PC-9 (cell line): ENCODE measurements around the gene RYR2.

Experiments
- EZH2 ChIP-seq: fragments of 200-600 bp; sonication (generic); IDR thresholded peaks from 2 replicates; pipeline ENCODE4 v1.8.0; 2017; ENCODE audit warnings: antibody characterized with exemption, low read depth
- TF ChIP-seq, protein P1 (sequence below): fragments of 200-600 bp; sonication (generic); conservative IDR thresholded peaks from 2 replicates; pipeline ENCODE4 v1.6.1; 2017; ENCODE audit warnings: mixed run types, antibody characterized with exemption, mild to moderate bottlenecking, moderate library complexity

- TF ChIP-seq, protein P1, sequence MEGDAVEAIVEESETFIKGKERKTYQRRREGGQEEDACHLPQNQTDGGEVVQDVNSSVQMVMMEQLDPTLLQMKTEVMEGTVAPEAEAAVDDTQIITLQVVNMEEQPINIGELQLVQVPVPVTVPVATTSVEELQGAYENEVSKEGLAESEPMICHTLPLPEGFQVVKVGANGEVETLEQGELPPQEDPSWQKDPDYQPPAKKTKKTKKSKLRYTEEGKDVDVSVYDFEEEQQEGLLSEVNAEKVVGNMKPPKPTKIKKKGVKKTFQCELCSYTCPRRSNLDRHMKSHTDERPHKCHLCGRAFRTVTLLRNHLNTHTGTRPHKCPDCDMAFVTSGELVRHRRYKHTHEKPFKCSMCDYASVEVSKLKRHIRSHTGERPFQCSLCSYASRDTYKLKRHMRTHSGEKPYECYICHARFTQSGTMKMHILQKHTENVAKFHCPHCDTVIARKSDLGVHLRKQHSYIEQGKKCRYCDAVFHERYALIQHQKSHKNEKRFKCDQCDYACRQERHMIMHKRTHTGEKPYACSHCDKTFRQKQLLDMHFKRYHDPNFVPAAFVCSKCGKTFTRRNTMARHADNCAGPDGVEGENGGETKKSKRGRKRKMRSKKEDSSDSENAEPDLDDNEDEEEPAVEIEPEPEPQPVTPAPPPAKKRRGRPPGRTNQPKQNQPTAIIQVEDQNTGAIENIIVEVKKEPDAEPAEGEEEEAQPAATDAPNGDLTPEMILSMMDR = peak; percentile 67
- no peak for TF ChIP-seq EZH2
These were observed 809.3 kb downstream of the RYR2 start for GRCh38 chr1:237851210-237851845.
